Kidney (tissue), 14 donors: Measurements from ENCODE around the gene ARID3A. TPM values are rescaled to one million over a fixed set of nuclear protein-coding genes. Genes with fewer than 3 reads are reported as not detected.
A peak's percentile ranks its signal among the peaks of the same experiment; 100 is the strongest.

ENCODE experiments used
- DNase-seq, 5 donors: peaks; one replicate each; pipeline ENCODE4 v3.0.0-alpha.2; 2013 to 2020
- FAIRE-seq: peaks from 2 replicates; lab custom pipeline; 2012; peaks lifted over from hg19 to GRCh38; lab: Jason Lieb, UNC
- H3K27ac ChIP-seq, 2 donors: one replicate each; pipeline ENCODE4 v1.7.0; 2013; ENCODE audit warnings: low read depth in 2 of 2, low read length in 2 of 2, inconsistent platforms in 1 of 2
- H3K27me3 ChIP-seq: one replicate; pipeline ENCODE4 v1.7.1; 2013; ENCODE audit warnings: low read length, inconsistent platforms; ENCODE audit not compliant: control insufficient read depth, insufficient read depth
- H3K36me3 ChIP-seq, 3 donors: one replicate each; pipeline versions ENCODE4 v1.7.0 to v1.7.1; 2013; ENCODE audit warnings: low read length in 3 of 3, control low read depth in 1 of 3, inconsistent platforms in 1 of 3; ENCODE audit not compliant: insufficient read depth in 3 of 3, control insufficient read depth in 2 of 3
- H3K4me1 ChIP-seq, 3 donors: one replicate each; pipeline versions ENCODE4 v1.7.0 to v1.7.1; 2013; ENCODE audit warnings: low read length in 3 of 3, inconsistent platforms in 1 of 3, low read depth in 1 of 3; ENCODE audit not compliant: control insufficient read depth in 2 of 3, insufficient read depth in 2 of 3
- H3K4me3 ChIP-seq, 3 donors: one replicate each; pipeline versions ENCODE4 v1.7.0 to v1.8.1; 2013; ENCODE audit warnings: low read length in 3 of 3, control low read depth in 1 of 3, inconsistent platforms in 1 of 3
- H3K9ac ChIP-seq, 3 donors: one replicate each; pipeline versions ENCODE4 v1.7.0 to v1.7.1; 2013; ENCODE audit warnings: low read length in 3 of 3, control low read depth in 1 of 3, inconsistent platforms in 1 of 3
- H3K9me3 ChIP-seq, 3 donors: one replicate each; pipeline versions ENCODE4 v1.7.0 to v1.7.1; 2013; ENCODE audit warnings: low read length in 3 of 3, control low read depth in 1 of 3, inconsistent platforms in 1 of 3; ENCODE audit not compliant: control insufficient read depth in 2 of 3, insufficient read depth in 1 of 3
- CTCF ChIP-seq: IDR thresholded peaks from 3 replicates; pipeline ENCODE4 v1.5.1; 2012; ENCODE audit warnings: mild to moderate bottlenecking, moderate library complexity, borderline replicate concordance; ENCODE audit not compliant: insufficient read depth; ENCODE audit errors: extremely low read depth
- intact Hi-C: fragments of 100-400 bp; cut with DNase I; formaldehyde crosslinking; loops from one replicate; pipeline ENCODE4 v1.11.1; 2022
- polyA plus RNA-seq: library from polyadenylated mRNA; stranded (reverse); fragments of 350-450 nt; fragmentation: Illumina TruSeq; extraction: RNeasy Lipid Tissue Mini Kit (QIAGEN cat#74804); gene quantifications from one replicate; pipeline ENCODE4 v1.2.3, GENCODE V29; 2014; ENCODE audit warnings: low read depth, low replicate concordance; ENCODE audit not compliant: insufficient read depth
- total RNA-seq: library from RNA; stranded (reverse); fragmentation: NEBNext Ultra II Directional; extraction: Animal tissue kit (Norgen Biotek cat#: 25700); gene quantifications from one replicate; pipeline ENCODE4 v1.2.1, GENCODE V29; 2021
- donor health status: control.
- donor health status: control.
- donor health status: control.
- donor health status: control.
- donor health status: control.
- donor health status: DM: yes; HTN: yes; CAD: no.
- donor health status: Normal renal cell carcinoma (clear cell type).

ARID3A gene
- total and polyA plus RNA-seq, 2 donors from 2014 or later = 5.6 to 16.9 TPM

- peak overlapping the region; percentile 74 to 75 for H3K27ac ChIP-seq
- no peaks in the 10 kb centered on the region for H3K36me3 ChIP-seq
- no peak for FAIRE-seq
- no peak for TF ChIP-seq CTCF
- DNase-seq = no peak
- H3K27me3 ChIP-seq = no peaks in the 10 kb centered on the region
- peak overlapping the region in 1 of 3 donors; percentile 69 for H3K9ac ChIP-seq
- intact Hi-C loops = no loop called here
- peaks cover 0 to 38% (median 12%) of the 10 kb centered on the region in 3 donors for H3K4me1 ChIP-seq
- H3K4me3 ChIP-seq = no peak overlapping the region
- H3K9me3 ChIP-seq = no peaks in the 10 kb centered on the region
Observed at GRCh38 chr19:952049-952679, 26.3 kb downstream of the ARID3A start.

- H3K9me3 ChIP-seq = no peaks in the 10 kb centered on the region
- intact Hi-C loops = no loop called here
- H3K27ac ChIP-seq = peak overlapping the region; percentile 74 to 75
- no peaks in the 10 kb centered on the region for H3K36me3 ChIP-seq
- peak overlapping the region in 1 of 3 donors; percentile 47 for H3K4me3 ChIP-seq
- DNase-seq (peak; percentile 67 to 83 (median 74)), FAIRE-seq (no peak)
- peak overlapping the region in 1 of 3 donors; percentile 69 for H3K9ac ChIP-seq
- no peak for TF ChIP-seq CTCF
- H3K4me1 ChIP-seq = peaks cover 0 to 42% (median 12%) of the 10 kb centered on the region in 3 donors
- H3K27me3 ChIP-seq = no peaks in the 10 kb centered on the region
Observed at GRCh38 chr19:952680-953444, 27.0 kb downstream of the ARID3A start.

- no peak for FAIRE-seq
- no peaks in the 10 kb centered on the region for H3K9me3 ChIP-seq
- no peak for TF ChIP-seq CTCF
- H3K9ac ChIP-seq = peak overlapping the region in 1 of 3 donors; percentile 69
- peak in 4 of 5 donors; percentile 67 to 81 (median 74) for DNase-seq
- H3K27ac ChIP-seq = peak overlapping the region in 1 of 2 donors; percentile 75
- intact Hi-C loops = no loop called here
- H3K4me3 ChIP-seq = no peak overlapping the region
- no peaks in the 10 kb centered on the region for H3K27me3 ChIP-seq
- H3K36me3 ChIP-seq = no peaks in the 10 kb centered on the region
- peaks cover 0 to 38% (median 12%) of the 10 kb centered on the region in 3 donors for H3K4me1 ChIP-seq
Observed at GRCh38 chr19:953445-954271, 27.8 kb downstream of the ARID3A start.
